ENCODE data around the gene NR5A2.

DNA sequence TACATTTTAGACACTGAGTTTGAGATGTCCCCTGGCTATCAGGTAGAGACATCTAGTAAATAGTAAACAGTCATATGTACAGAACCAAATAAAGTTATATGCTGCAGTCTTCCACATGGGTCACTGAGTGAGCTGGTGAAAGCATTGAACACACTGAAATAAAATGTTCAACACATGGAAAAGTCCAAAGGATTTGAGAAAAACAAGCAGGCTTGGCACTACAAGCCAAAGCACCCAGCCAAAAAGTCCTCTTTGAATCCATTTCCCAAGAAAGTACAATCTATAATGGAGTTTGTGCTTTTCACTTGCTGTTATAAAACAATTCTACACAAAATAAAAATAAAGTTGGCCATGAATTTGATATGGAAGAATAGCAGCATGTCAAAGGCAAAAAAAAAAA is 135.4 kb downstream of the NR5A2 start:
- TF ChIP-seq, protein P1, sequence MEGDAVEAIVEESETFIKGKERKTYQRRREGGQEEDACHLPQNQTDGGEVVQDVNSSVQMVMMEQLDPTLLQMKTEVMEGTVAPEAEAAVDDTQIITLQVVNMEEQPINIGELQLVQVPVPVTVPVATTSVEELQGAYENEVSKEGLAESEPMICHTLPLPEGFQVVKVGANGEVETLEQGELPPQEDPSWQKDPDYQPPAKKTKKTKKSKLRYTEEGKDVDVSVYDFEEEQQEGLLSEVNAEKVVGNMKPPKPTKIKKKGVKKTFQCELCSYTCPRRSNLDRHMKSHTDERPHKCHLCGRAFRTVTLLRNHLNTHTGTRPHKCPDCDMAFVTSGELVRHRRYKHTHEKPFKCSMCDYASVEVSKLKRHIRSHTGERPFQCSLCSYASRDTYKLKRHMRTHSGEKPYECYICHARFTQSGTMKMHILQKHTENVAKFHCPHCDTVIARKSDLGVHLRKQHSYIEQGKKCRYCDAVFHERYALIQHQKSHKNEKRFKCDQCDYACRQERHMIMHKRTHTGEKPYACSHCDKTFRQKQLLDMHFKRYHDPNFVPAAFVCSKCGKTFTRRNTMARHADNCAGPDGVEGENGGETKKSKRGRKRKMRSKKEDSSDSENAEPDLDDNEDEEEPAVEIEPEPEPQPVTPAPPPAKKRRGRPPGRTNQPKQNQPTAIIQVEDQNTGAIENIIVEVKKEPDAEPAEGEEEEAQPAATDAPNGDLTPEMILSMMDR (IDR thresholded peaks at IDR 0.05) = no peak
- no peak for TF ChIP-seq POLR2A (IDR thresholded peaks at IDR 0.05)
